ENCODE results near the gene ASPHD1.
"Not testable (repeated sequence)": the region's sequence is repeated elsewhere in the genome, so short reads cannot be mapped to it uniquely, and the experiment has no call there.

Gene ASPHD1

GRCh38 chr16:29900102-29900887 lies at the start of gene ASPHD1:
ASPHD1 (plus strand) TSS chr16:29900488; CDS start chr16:29900972, 484 bp downstream.
- peak within 1 kb of the TSS; percentile 77 for H3K4me3 ChIP-seq (ENCODE audit: low read depth, low read length)

- no peak overlapping the region for H3K4me3 ChIP-seq (ENCODE audit: low read depth, low read length)
These were observed 49.3 kb upstream of the ASPHD1 start for GRCh38 chr16:29850998-29851397.

GRCh38 chr16:29852654-29853053 lies 47.6 kb upstream of the ASPHD1 start:
- no peak overlapping the region for H3K4me3 ChIP-seq (ENCODE audit: low read depth, low read length)

- H3K4me3 ChIP-seq (ENCODE audit: low read depth, low read length) = no peak overlapping the region
These were observed 45.7 kb upstream of the ASPHD1 start for GRCh38 chr16:29854520-29855100.

- no peak overlapping the region for H3K4me3 ChIP-seq (ENCODE audit: low read depth, low read length)
These were observed 43.0 kb upstream of the ASPHD1 start for GRCh38 chr16:29857133-29857760.

GRCh38 chr16:29858149-29858849 lies 42.0 kb upstream of the ASPHD1 start:
- no peak overlapping the region for H3K4me3 ChIP-seq (ENCODE audit: low read depth, low read length)

- no peak overlapping the region for H3K4me3 ChIP-seq (ENCODE audit: low read depth, low read length)
These were observed 41.3 kb upstream of the ASPHD1 start for GRCh38 chr16:29858974-29859373.

GRCh38 chr16:29860218-29860617 lies 40.1 kb upstream of the ASPHD1 start:
- H3K4me3 ChIP-seq (ENCODE audit: low read depth, low read length) = no peak overlapping the region

GRCh38 chr16:29862383-29862883 lies 37.9 kb upstream of the ASPHD1 start:
- peak overlapping the region; percentile 84 for H3K4me3 ChIP-seq (ENCODE audit: low read depth, low read length)

GRCh38 chr16:29862884-29863668 lies 37.2 kb upstream of the ASPHD1 start, which contains the start of gene CDIPT:
CDIPT (minus strand) TSS chr16:29863226; CDS start chr16:29862857, 369 bp downstream.
- H3K4me3 ChIP-seq (ENCODE audit: low read depth, low read length) = peak within 1 kb of the TSS; percentile 84

- no peak overlapping the region for H3K4me3 ChIP-seq (ENCODE audit: low read depth, low read length)
These were observed 36.7 kb upstream of the ASPHD1 start for GRCh38 chr16:29863669-29863984.

GRCh38 chr16:29864205-29864604 lies 36.1 kb upstream of the ASPHD1 start:
- no peak overlapping the region for H3K4me3 ChIP-seq (ENCODE audit: low read depth, low read length)

- H3K4me3 ChIP-seq (ENCODE audit: low read depth, low read length) = no peak overlapping the region
These were observed 31.8 kb upstream of the ASPHD1 start for GRCh38 chr16:29868396-29869009.

GRCh38 chr16:29869067-29869466 lies 31.2 kb upstream of the ASPHD1 start:
- H3K4me3 ChIP-seq (ENCODE audit: low read depth, low read length) = not testable (repeated sequence)

- H3K4me3 ChIP-seq (ENCODE audit: low read depth, low read length) = no peak overlapping the region
These were observed 28.3 kb upstream of the ASPHD1 start for GRCh38 chr16:29871822-29872546.

GRCh38 chr16:29873319-29873718 lies 27.0 kb upstream of the ASPHD1 start:
- no peak overlapping the region for H3K4me3 ChIP-seq (ENCODE audit: low read depth, low read length)

- no peak overlapping the region for H3K4me3 ChIP-seq (ENCODE audit: low read depth, low read length)
These were observed 25.1 kb upstream of the ASPHD1 start for GRCh38 chr16:29875206-29875605.

- peak overlapping the region; percentile 35 for H3K4me3 ChIP-seq (ENCODE audit: low read depth, low read length)
These were observed 24.1 kb upstream of the ASPHD1 start for GRCh38 chr16:29876217-29876593.

- peak overlapping the region; percentile 35 for H3K4me3 ChIP-seq (ENCODE audit: low read depth, low read length)
These were observed 23.6 kb upstream of the ASPHD1 start for GRCh38 chr16:29876594-29877249.

Measured in iPS-11a (cell line).